Fibroblast of lung (primary cell): ENCODE measurements around the gene PLAAT3.

Experiments used
- EZH2 ChIP-seq: IDR thresholded peaks from 2 replicates; pipeline ENCODE4 v1.5.1; 2012; ENCODE audit warnings: low read length, control low read depth, mild to moderate bottlenecking; ENCODE audit errors: missing control alignments
- TF ChIP-seq, protein P1 (sequence below), 2 donors: IDR thresholded peaks in 1 of 2; conservative IDR thresholded peaks in 1 of 2; 1 replicate in 1 of 2; 2 replicates in 1 of 2; pipeline ENCODE4 v1.5.1; 2011 to 2012; ENCODE audit warnings: low read length in 2 of 2, control low read depth in 1 of 2, inconsistent platforms in 1 of 2, low read depth in 1 of 2, mild to moderate bottlenecking in 1 of 2

DNA sequence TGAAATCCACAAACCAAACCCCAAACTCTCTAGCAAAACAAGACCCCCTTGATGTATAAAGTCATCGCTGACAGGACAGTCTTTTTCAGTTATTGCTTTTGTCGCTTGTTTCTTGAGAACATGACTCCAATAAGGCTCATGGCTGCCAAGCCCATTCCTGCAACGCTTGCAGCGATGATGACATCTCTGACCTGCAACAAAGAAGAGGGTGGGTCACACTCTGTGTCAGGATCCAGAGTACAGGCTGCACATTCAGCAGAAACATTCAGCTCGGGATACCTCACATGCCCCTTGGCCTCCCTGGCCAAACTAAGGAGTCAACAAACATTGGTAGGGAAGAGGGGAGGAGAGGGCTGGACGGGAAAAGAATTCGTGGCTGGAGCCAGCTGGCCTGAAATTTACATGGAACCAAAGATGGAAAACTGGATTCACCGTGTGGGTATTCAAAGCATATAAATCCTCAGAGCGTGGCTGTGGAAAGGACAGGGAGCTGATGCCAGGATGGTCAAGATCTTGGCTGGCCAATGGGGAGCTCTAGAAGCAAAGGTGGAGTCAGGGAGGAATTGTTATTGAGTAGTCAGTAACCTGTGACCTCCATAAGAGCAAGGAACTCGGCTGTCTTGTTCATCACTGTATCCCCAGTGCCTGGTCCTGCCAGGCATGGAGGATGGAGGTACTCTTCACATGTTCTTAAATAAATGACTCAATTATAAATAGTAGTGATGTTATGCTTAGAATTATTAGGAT is 39.2 kb downstream of the PLAAT3 start:
- TF ChIP-seq, protein P1, sequence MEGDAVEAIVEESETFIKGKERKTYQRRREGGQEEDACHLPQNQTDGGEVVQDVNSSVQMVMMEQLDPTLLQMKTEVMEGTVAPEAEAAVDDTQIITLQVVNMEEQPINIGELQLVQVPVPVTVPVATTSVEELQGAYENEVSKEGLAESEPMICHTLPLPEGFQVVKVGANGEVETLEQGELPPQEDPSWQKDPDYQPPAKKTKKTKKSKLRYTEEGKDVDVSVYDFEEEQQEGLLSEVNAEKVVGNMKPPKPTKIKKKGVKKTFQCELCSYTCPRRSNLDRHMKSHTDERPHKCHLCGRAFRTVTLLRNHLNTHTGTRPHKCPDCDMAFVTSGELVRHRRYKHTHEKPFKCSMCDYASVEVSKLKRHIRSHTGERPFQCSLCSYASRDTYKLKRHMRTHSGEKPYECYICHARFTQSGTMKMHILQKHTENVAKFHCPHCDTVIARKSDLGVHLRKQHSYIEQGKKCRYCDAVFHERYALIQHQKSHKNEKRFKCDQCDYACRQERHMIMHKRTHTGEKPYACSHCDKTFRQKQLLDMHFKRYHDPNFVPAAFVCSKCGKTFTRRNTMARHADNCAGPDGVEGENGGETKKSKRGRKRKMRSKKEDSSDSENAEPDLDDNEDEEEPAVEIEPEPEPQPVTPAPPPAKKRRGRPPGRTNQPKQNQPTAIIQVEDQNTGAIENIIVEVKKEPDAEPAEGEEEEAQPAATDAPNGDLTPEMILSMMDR (conservative IDR thresholded peaks at IDR 0.05 in 1 of 2, IDR thresholded peaks at IDR 0.05 in 1 of 2; ENCODE audit: low read depth in 1 of 2, low read length in 2 of 2), result no peak
- no peak for TF ChIP-seq EZH2
